GM06990 (cell line): ENCODE results near the gene TOMM40.

ENCODE experiments used
- DNase-seq: peaks from one replicate; pipeline ENCODE4 v3.0.0-alpha.2; 2011; ENCODE audit not compliant: insufficient read length; ENCODE audit errors: extremely low read depth
- H3K27me3 ChIP-seq: replicated peaks from 2 replicates; pipeline ENCODE4 v1.6.0; 2011; ENCODE audit warnings: low read length; ENCODE audit not compliant: control insufficient read depth, insufficient read depth
- H3K36me3 ChIP-seq: 2 replicates; pipeline ENCODE4 v1.5.1; 2011; ENCODE audit warnings: low read length; ENCODE audit not compliant: control insufficient read depth, insufficient read depth
- H3K4me3 ChIP-seq: replicated peaks from 2 replicates; pipeline ENCODE4 v1.5.1; 2011; ENCODE audit warnings: low read depth, mild to moderate bottlenecking, control low read depth, low read length
- TF ChIP-seq, protein P1 (sequence below): IDR thresholded peaks from 2 replicates; pipeline ENCODE4 v1.5.1; 2011; ENCODE audit warnings: low read length, control low read depth, mild to moderate bottlenecking, inconsistent platforms; ENCODE audit not compliant: insufficient read depth, poor library complexity, severe bottlenecking

TOMM40 gene

DNA sequence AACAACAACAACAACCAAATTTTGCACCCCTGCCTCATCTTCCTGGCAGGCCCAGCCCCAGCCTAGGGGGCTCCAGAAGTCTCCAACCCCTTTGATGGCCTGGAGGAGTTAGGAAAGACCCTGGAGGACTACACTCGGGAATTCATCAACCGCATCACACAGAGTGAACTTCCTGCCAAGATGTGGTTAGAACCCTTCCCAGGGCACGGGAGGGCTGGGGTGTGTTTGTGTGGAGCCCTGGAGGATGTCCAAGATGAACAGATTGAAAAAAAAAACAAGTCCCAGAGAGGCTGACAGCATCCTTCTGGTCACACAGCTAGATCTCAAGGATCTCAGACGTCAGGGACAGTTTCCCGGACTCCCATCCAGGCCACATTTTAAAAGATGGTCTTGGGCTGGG is 36.7 kb downstream of the TOMM40 start:
- no peak overlapping the region for H3K4me3 ChIP-seq
- peaks cover 1% of the 10 kb centered on the region; the same call in 1 of the 2 replicates for H3K27me3 ChIP-seq
- DNase-seq = no peak
- TF ChIP-seq, protein P1, sequence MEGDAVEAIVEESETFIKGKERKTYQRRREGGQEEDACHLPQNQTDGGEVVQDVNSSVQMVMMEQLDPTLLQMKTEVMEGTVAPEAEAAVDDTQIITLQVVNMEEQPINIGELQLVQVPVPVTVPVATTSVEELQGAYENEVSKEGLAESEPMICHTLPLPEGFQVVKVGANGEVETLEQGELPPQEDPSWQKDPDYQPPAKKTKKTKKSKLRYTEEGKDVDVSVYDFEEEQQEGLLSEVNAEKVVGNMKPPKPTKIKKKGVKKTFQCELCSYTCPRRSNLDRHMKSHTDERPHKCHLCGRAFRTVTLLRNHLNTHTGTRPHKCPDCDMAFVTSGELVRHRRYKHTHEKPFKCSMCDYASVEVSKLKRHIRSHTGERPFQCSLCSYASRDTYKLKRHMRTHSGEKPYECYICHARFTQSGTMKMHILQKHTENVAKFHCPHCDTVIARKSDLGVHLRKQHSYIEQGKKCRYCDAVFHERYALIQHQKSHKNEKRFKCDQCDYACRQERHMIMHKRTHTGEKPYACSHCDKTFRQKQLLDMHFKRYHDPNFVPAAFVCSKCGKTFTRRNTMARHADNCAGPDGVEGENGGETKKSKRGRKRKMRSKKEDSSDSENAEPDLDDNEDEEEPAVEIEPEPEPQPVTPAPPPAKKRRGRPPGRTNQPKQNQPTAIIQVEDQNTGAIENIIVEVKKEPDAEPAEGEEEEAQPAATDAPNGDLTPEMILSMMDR = no peak
- no peaks in the 10 kb centered on the region for H3K36me3 ChIP-seq

DNA sequence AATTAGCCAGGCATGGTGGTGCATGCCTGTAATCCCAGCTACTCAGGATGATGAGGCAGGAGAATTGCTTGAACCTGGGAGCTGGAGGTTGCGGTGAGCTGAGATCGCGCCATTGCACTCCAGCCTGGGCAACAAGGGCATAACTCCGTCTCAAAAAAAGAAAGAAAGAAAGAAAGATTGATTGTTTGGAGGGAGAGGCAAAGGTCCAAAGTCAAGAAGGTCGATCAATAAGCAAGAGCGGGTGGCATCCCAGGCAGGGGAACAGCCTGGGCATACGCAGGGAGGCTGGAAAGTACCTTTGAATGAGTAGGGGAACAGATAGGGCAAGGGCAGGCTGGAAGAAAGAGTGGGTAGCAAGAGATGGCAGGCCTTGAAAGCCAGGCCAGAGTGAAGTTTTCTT is 39.0 kb downstream of the TOMM40 start:
- Histone ChIP-seq H3K27me3 (no peaks in the 10 kb centered on the region; the same call in 1 of the 2 replicates), H3K36me3 (no peaks in the 10 kb centered on the region), H3K4me3 (no peak overlapping the region)
- TF ChIP-seq, protein P1 = no peak
- no peak for DNase-seq

DNA sequence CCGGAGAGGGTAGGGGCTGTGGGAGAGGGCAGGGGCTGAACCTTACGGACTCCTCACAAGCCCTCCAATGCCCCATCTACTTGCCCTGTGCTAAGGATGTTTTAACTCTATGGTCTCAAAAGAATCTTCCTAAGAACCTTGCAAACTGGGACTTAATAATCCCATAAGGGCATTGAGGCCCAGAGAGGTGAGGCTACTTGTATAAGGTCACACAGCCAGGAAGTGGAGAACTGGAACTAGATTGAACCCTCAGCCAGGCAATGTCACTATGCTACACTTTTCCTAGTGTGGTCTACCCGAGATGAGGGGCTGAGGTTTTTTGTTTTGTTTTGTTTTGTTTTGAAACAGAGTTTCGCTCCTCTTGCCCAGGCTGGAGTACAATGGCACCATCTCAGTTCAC is 40.5 kb downstream of the TOMM40 start:
- TF ChIP-seq, protein P1 = no peak
- H3K27me3 ChIP-seq = peaks cover 1% of the 10 kb centered on the region; the same call in 1 of the 2 replicates
- no peak for DNase-seq
- H3K36me3 ChIP-seq = no peaks in the 10 kb centered on the region
- no peak overlapping the region for H3K4me3 ChIP-seq

DNA sequence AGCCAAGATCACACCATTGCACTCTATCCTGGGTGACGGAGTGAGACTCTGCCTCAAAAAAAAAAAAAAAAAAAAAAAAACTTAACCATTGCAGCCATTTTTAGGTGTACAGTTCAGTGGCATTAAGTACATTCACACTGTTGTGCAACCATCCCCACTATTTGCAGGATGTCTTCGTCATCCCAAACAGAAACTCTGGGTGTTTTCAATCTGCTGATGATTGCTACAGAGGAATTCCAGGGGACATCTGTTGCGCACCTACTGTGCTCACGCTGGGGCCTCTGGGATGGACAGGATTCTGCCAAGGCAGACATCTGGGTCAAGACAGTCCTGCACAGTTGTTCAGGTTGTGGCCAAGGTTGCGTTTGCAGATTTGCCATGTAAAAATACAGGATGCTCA is 48.6 kb downstream of the TOMM40 start:
- Histone ChIP-seq H3K4me3 (no peak overlapping the region), H3K36me3 (no peaks in the 10 kb centered on the region), H3K27me3 (peaks cover 1% of the 10 kb centered on the region; the same call in 1 of the 2 replicates)
- TF ChIP-seq, protein P1 = no peak
- DNase-seq = no peak

DNA sequence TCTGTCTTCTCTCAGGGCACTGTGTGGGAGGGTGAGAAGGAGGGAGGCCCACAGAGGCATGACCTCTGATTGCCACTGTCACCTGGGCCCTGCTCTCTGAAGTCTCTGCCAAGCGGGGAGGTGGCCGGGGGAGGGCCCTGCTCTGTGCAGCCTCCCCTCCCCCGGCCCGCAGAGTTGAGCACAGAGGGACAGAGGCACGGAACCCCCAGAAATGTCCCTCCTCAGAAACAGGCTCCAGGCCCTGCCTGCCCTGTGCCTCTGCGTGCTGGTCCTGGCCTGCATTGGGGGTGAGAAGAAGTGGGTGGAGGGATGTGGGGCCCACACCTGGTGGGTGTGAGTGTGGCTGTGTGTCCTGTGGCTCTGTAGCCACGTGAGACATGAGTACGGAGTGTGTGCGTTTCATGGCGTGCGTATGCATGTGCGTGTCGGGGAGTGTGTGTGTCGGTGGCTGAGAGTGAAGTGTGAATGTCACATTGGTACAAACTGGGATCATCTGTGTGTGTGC is 51.1 kb downstream of the TOMM40 start, which contains the start of gene APOC4:
Gene APOC4, plus strand, starts transcription at position 171 of the 505 bp plus-strand sequence. Its CDS starts 41 bp downstream, at position 212.
- H3K27me3 ChIP-seq = no peaks in the 10 kb centered on the region
- H3K36me3 ChIP-seq = no peaks in the 10 kb centered on the region
- TF ChIP-seq, protein P1 = no peak
- H3K4me3 ChIP-seq = no peak within 1 kb of the TSS
- no peak for DNase-seq

DNA sequence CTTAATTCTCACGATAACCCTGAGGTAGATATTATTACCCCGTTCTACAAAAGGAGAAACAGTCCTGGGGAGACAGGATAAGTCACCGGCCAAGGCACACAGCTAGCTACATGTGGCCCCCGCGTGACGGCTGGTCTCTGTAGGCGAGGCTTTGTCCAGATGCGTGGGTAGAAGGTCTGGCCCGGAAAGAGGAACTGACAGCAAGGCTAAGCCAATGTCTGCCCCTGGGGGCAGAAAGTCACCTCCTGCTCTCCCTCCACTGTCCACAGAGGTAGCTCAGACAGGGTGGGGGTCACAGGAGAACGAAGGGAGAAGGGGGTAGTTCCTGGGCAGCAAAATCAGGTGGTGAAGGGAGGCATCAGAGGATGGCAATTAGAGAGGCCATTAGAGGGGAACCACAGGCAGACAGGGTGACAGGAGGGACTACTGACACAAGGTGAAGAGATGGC is 52.8 kb downstream of the TOMM40 start:
- TF ChIP-seq, protein P1 = peak; percentile 25
- H3K4me3 ChIP-seq = no peak overlapping the region
- DNase-seq = peak; percentile 59
- H3K36me3 ChIP-seq = no peaks in the 10 kb centered on the region
- H3K27me3 ChIP-seq = no peaks in the 10 kb centered on the region
